K562 treated with DMSO at 1 percent for 48 hours (cell line): ENCODE measurements around the gene ANAPC4. TPM values are rescaled to one million over a fixed set of nuclear protein-coding genes. Genes with fewer than 3 reads are reported as not detected.

Experiments used
- total RNA-seq: library from RNA; unstranded; fragments of 300-600 nt; gene quantifications from 2 replicates; pipeline ENCODE4 v1.2.3, GENCODE V29; 2022; ENCODE audit warnings: low replicate concordance; ENCODE audit errors: extremely low read depth

ANAPC4 gene
- not detected in 2 replicates for total RNA-seq

GRCh38 chr4:25376754-25377571 lies at the start of gene ANAPC4:
ANAPC4 (plus strand) TSS chr4:25377263; CDS start chr4:25377428, 165 bp downstream.

Other genes with a start within 250 kb of the ANAPC4 start
- not detected in 2 replicates for gene SEPSECS, start 216.8 kb upstream of the ANAPC4 start, total RNA-seq
- not detected in 2 replicates for gene PI4K2B, start 143.2 kb upstream of the ANAPC4 start, total RNA-seq
- not detected in 2 replicates for gene ZCCHC4, start 64.5 kb upstream of the ANAPC4 start, total RNA-seq